ENCODE data around the gene SNRPA1.
A peak's percentile ranks its signal among the peaks of the same experiment; 100 is the strongest.
"Not testable (repeated sequence)": the region's sequence is repeated elsewhere in the genome, so short reads cannot be mapped to it uniquely, and the experiment has no call there.

The SNRPA1 gene

GRCh38 chr15:101294731-101295606 is at the start of gene SNRPA1:
TSS of gene SNRPA1 (minus strand) at chr15:101295248. CDS start at chr15:101295178, 70 bp downstream.
- DNase-seq = peak; percentile 95

- DNase-seq = no peak
These were observed 47.0 kb upstream of the SNRPA1 start for GRCh38 chr15:101342056-101342455.

GRCh38 chr15:101338502-101339057 is 43.5 kb upstream of the SNRPA1 start:
- no peak for DNase-seq

GRCh38 chr15:101337976-101338375 is 42.9 kb upstream of the SNRPA1 start:
- DNase-seq = no peak

GRCh38 chr15:101333907-101334789 is 39.1 kb upstream of the SNRPA1 start:
- not testable (repeated sequence) for DNase-seq

- no peak for DNase-seq
These were observed 37.0 kb upstream of the SNRPA1 start for GRCh38 chr15:101332061-101332467.

GRCh38 chr15:101329867-101330380 is 34.9 kb upstream of the SNRPA1 start:
- no peak for DNase-seq

- DNase-seq = no peak
These were observed 34.3 kb upstream of the SNRPA1 start for GRCh38 chr15:101329309-101329863.

GRCh38 chr15:101328001-101328400 is 33.0 kb upstream of the SNRPA1 start:
- DNase-seq = no peak

GRCh38 chr15:101327147-101327740 is 32.2 kb upstream of the SNRPA1 start:
- no peak for DNase-seq

- no peak for DNase-seq
These were observed 31.6 kb upstream of the SNRPA1 start for GRCh38 chr15:101326462-101327146.

- no peak for DNase-seq
These were observed 30.9 kb upstream of the SNRPA1 start for GRCh38 chr15:101326026-101326315.

- DNase-seq = no peak
These were observed 30.4 kb upstream of the SNRPA1 start for GRCh38 chr15:101325263-101326025.

GRCh38 chr15:101324524-101325177 is 29.6 kb upstream of the SNRPA1 start:
- no peak for DNase-seq

- no peak for DNase-seq
These were observed 28.9 kb upstream of the SNRPA1 start for GRCh38 chr15:101323793-101324523.

GRCh38 chr15:101322854-101323477 is 27.9 kb upstream of the SNRPA1 start:
- DNase-seq = no peak

GRCh38 chr15:101322016-101322695 is 27.1 kb upstream of the SNRPA1 start:
- DNase-seq = no peak

- DNase-seq = peak; percentile 76
These were observed 25.5 kb upstream of the SNRPA1 start for GRCh38 chr15:101320501-101321052.

All from fibroblast of skin of right quadriceps (primary cell).